BJ (cell line): ENCODE results near the gene TTYH1. TPM values are rescaled to one million over a fixed set of nuclear protein-coding genes. Genes with fewer than 3 reads are reported as not detected.

Experiments
- CTCF ChIA-PET: fragments of 350-600 bp; formaldehyde crosslinking; extraction: SDS; loops from one replicate; lab custom pipeline; 2021; ENCODE audit warnings: antibody characterized with exemption, inconsistent platforms; lab: Yijun Ruan, JAX
- POLR2A ChIA-PET: fragments of 300-600 bp; sonication (Branson Sonifier 250); formaldehyde crosslinking; extraction: SDS; loops from one replicate; lab custom pipeline; 2021; ENCODE audit warnings: antibody characterized with exemption; lab: Charles Lee
- DNase-seq: peaks from one replicate; pipeline ENCODE4 v3.0.0-alpha.2; 2011; ENCODE audit warnings: low read depth
- H3K27me3 ChIP-seq: 2 replicates; pipeline ENCODE4 v1.6.0; 2011; ENCODE audit warnings: low read length; ENCODE audit not compliant: control insufficient read depth, insufficient read depth
- H3K36me3 ChIP-seq: 2 replicates; pipeline ENCODE4 v1.5.1; 2011; ENCODE audit warnings: low read length; ENCODE audit not compliant: control insufficient read depth, insufficient read depth
- H3K4me3 ChIP-seq: 2 replicates; pipeline ENCODE4 v1.5.1; 2011; ENCODE audit warnings: low read depth, mild to moderate bottlenecking, control low read depth, low read length
- polyA plus RNA-seq: library from polyadenylated mRNA; depleted of rRNA; stranded (reverse); fragments of >200 nt; gene quantifications from 2 replicates; pipeline ENCODE4 v1.2.3, GENCODE V29; 2011
- TF ChIP-seq, protein P1 (sequence below): IDR thresholded peaks from 2 replicates; pipeline ENCODE4 v1.5.1; 2011; ENCODE audit warnings: low read depth, mild to moderate bottlenecking, control low read depth, inconsistent platforms, low read length, moderate library complexity; ENCODE audit not compliant: insufficient read depth

TTYH1 gene
- polyA plus RNA-seq, 1 experiment = not detected

DNA sequence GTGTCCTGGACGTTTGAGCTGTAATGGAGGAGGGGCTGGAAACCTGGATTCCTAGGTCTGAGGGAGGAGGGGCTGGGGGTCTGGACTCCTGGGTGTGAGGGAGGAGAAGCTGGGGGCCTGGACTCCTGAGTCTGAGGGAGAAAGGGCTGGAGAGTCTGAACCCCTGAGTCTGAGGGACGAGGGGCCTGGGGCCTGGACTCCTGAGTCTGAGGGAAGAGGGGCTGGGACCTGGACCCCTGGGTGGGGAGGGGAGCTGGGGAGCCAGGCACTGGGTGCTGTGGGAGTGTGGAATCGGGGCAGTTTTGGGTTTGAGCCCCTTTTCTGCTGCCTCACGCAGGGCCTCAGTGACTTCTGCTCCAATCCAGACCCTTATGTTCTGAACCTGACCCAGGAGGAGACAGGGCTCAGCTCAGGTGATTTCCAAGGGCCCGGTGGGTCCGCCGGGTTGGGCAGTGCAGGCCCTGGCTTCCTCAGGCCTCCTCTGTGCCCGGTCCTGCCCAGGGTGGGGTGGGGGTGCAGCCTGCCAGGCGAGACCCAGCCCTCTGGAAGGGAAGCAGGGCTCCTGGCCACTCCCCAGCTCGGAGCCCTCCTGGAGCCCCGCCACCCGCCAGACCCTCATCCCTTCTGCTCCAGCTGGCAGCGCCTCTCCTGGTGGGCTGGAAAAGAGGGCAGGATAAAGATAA lies 14.4 kb downstream of the TTYH1 start:
- H3K27me3 ChIP-seq = peaks cover 9% of the 10 kb centered on the region
- POLR2A ChIA-PET = interaction anchor here (0.6 kb wide), 1 partner anchor 978 kb away, joined by 3 read pairs; the partner anchor contains the start of gene UBE2S
- H3K36me3 ChIP-seq = no peaks in the 10 kb centered on the region
- CTCF ChIA-PET = interaction anchor here (1.4 kb wide), 1 partner anchor 9 kb away, joined by 6 read pairs; no protein-coding TSS in a partner anchor
- H3K4me3 ChIP-seq = no peak overlapping the region
- TF ChIP-seq, protein P1, sequence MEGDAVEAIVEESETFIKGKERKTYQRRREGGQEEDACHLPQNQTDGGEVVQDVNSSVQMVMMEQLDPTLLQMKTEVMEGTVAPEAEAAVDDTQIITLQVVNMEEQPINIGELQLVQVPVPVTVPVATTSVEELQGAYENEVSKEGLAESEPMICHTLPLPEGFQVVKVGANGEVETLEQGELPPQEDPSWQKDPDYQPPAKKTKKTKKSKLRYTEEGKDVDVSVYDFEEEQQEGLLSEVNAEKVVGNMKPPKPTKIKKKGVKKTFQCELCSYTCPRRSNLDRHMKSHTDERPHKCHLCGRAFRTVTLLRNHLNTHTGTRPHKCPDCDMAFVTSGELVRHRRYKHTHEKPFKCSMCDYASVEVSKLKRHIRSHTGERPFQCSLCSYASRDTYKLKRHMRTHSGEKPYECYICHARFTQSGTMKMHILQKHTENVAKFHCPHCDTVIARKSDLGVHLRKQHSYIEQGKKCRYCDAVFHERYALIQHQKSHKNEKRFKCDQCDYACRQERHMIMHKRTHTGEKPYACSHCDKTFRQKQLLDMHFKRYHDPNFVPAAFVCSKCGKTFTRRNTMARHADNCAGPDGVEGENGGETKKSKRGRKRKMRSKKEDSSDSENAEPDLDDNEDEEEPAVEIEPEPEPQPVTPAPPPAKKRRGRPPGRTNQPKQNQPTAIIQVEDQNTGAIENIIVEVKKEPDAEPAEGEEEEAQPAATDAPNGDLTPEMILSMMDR = no peak
- DNase-seq = no peak

DNA sequence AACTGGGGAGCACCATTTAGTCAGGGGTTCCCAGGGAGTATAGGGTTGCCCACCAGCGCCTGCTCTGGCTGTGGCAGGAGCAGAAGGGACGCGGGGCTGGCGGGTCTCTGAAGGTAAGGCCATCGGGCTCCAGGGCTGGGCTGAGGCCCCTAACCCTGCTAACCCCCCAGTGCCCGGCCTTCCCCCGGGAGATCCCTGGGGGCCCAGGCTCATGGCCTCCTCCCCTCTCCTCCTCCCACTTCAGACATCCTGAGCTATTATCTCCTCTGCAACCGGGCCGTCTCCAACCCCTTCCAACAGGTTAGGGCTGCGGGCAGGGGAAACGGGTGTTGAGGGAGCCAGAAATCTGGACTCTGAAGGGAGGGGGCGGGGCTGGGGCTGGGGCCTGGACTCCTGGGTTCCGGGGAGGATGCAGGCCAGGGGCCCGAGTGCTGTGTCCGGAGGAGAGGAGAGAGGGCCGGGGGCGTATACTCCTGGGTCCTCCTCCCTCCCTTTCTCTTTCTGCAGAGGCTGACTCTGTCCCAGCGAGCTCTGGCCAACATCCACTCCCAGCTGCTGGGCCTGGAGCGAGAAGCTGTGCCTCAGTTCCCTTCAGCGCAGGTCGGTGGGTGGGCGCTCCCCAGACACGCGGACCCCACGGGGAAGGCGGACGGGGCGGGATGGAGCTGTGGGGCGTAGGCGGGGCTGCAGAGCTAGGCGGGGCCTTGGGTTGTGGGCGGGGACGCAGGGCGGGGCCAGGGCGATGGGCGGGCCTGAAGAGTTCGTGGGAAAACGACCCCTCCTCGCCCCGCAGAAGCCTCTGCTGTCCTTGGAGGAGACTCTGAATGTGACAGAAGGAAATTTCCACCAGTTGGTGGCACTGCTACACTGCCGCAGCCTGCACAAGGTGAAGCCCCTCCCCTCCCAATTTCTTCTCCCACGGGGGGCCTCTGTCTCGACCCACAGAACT lies 15.3 kb downstream of the TTYH1 start:
- TF ChIP-seq, protein P1 = no peak
- Histone ChIP-seq H3K4me3 (no peak overlapping the region), H3K36me3 (no peaks in the 10 kb centered on the region), H3K27me3 (peaks cover 9% of the 10 kb centered on the region)
- POLR2A ChIA-PET = interaction anchor here (0.6 kb wide), 1 partner anchor 18 kb away, joined by 3 read pairs; the partner anchor contains the start of gene LENG8
- CTCF ChIA-PET = interaction anchor here (1.4 kb wide), 1 partner anchor 9 kb away, joined by 6 read pairs; no protein-coding TSS in a partner anchor
- DNase-seq = no peak

DNA sequence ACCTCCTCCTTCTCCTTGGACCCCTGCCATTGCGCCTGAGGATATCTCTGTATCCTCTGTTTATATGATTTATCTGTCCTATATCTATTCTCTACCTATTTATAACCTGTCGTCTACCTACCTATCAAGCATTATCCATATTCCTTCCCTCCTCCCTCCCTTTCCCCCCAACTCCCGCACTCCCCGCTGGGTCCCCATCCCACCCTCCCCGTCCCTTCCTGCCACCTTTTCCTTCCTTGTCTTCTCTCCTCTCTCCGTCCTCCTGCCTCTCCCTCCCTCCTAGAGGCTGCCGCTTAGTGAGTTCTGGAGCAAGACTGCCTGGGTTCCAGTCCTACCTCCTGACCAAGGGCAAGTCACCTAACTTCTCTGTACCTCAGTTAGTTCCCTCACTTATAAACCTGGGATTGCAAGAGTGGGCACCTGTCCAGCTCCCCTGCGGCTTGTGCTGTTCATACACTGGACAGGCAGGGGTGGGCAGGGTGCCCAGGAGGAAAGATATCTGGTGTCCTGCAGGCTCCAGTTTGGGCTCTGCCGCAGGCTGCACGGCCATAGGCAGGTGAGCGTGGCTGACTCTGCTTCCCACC lies 16.1 kb downstream of the TTYH1 start:
- Histone ChIP-seq H3K27me3 (peaks cover 7% of the 10 kb centered on the region), H3K4me3 (no peak overlapping the region), H3K36me3 (no peaks in the 10 kb centered on the region)
- ChIA-PET POLR2A (interaction anchor here (0.6 kb wide), 1 partner anchor 17 kb away, joined by 3 read pairs; the partner anchor contains the start of gene LENG8), CTCF (no interaction called here)
- no peak for DNase-seq
- TF ChIP-seq, protein P1 = no peak

DNA sequence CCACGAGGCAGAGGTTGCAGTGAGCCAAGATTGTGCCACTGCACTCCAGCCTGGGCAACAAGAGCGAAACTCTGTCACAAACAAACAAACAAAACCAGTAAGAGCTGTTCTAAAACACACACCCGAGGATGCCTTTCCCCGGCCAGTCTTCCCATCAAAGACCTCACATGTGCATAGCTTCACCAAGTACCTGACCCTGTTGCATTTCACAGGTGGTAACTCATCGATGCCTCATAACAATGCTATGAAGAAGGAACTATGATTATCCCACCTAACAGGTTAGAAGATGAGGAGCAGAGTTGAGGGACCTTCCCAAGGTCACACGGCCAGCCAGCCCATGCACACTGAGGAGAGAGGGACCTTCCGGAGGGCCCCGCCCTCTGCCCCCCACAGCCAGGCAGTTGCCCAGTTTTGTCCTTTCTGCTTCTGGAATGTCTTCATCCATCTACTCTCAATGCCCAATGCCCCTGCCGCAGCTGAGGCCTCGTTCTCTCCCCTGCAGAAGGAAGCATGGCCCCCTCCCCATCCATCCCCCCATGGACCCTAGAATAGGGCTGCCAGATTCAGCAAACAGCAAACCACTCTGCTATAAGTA lies 17.0 kb downstream of the TTYH1 start:
- POLR2A ChIA-PET = no interaction called here
- Histone ChIP-seq H3K36me3 (no peaks in the 10 kb centered on the region), H3K27me3 (peaks cover 7% of the 10 kb centered on the region), H3K4me3 (no peak overlapping the region)
- CTCF ChIA-PET = no interaction called here
- TF ChIP-seq, protein P1 = no peak
- no peak for DNase-seq
